GM12878 (cell line): ENCODE results near the gene PREX1. TPM values are rescaled to one million over a fixed set of nuclear protein-coding genes. Genes with fewer than 3 reads are reported as not detected.
A peak's percentile ranks its signal among the peaks of the same experiment; 100 is the strongest.

Experiments
- CHD4 ChIP-seq: fragments of 200-600 bp; sonication (generic); IDR thresholded peaks from 2 replicates; pipeline ENCODE4 v1.6.1; 2016; ENCODE audit warnings: mild to moderate bottlenecking
- DPF2 ChIP-seq: fragments of 450-650 bp; IDR thresholded peaks from 2 replicates; pipeline ENCODE4 v1.6.1; 2017; ENCODE audit warnings: mild to moderate bottlenecking
- HCFC1 ChIP-seq: fragments of 150-350 bp; IDR thresholded peaks from 2 replicates; pipeline ENCODE4 v1.6.1; 2014; ENCODE audit warnings: low read length
- HDAC2 ChIP-seq: fragments of 200-600 bp; sonication (generic); IDR thresholded peaks from 2 replicates; pipeline ENCODE4 v1.6.1; 2017
- IKZF2 ChIP-seq, 2 experiments: fragments of 450-650 bp; IDR thresholded peaks; 2 replicates each; pipeline ENCODE4 v1.6.1; 2017; ENCODE audit warnings: mild to moderate bottlenecking in 2 of 2, moderate library complexity in 2 of 2
- NKRF ChIP-seq: fragments of 450-650 bp; conservative IDR thresholded peaks from 2 replicates; pipeline ENCODE4 v1.6.1; 2017; ENCODE audit warnings: mild to moderate bottlenecking, moderate library complexity
- POLR2AphosphoS5 ChIP-seq: IDR thresholded peaks from 2 replicates; pipeline ENCODE4 v1.6.1; 2011; ENCODE audit warnings: mild to moderate bottlenecking, low read length, inconsistent platforms
- RUNX3 ChIP-seq: IDR thresholded peaks from 2 replicates; pipeline ENCODE4 v1.6.1; 2012; ENCODE audit warnings: low read length, inconsistent platforms
- SKIL ChIP-seq: fragments of 450-650 bp; IDR thresholded peaks from 2 replicates; pipeline ENCODE4 v1.6.1; 2017; ENCODE audit warnings: mild to moderate bottlenecking, low read depth, inconsistent platforms; ENCODE audit not compliant: poor library complexity, severe bottlenecking
- SMARCA5 ChIP-seq: fragments of 450-650 bp; IDR thresholded peaks from 2 replicates; pipeline ENCODE4 v1.6.1; 2017; ENCODE audit warnings: mild to moderate bottlenecking
- TCF3 ChIP-seq: IDR thresholded peaks from 2 replicates; pipeline ENCODE4 v1.6.1; 2012; ENCODE audit warnings: low read depth, mild to moderate bottlenecking, low read length, borderline replicate concordance; ENCODE audit not compliant: insufficient read depth
- TCF7 ChIP-seq: IDR thresholded peaks from 2 replicates; pipeline ENCODE4 v1.6.1; 2014; ENCODE audit warnings: antibody characterized with exemption, borderline replicate concordance
- ZBTB40 ChIP-seq: fragments of 450-650 bp; IDR thresholded peaks from 2 replicates; pipeline ENCODE4 v1.6.1; 2016; ENCODE audit warnings: mild to moderate bottlenecking, moderate library complexity, borderline replicate concordance
- ZNF24 ChIP-seq: fragments of 450-650 bp; IDR thresholded peaks from 2 replicates; pipeline ENCODE4 v1.6.1; 2017; ENCODE audit warnings: antibody characterized with exemption, mild to moderate bottlenecking
- polyA plus RNA-seq, 11 experiments: library from polyadenylated mRNA; depleted of rRNA in 4 of 11; unstranded in 6 of 11; stranded (reverse) in 5 of 11; fragments of >200 nt; fragmentation: Nextera tagmentation in 4 of 11; fragmentation: Illumina TruSeq in 1 of 11; extraction: Ambion mirVana in 4 of 11; extraction: Trizol in 1 of 11; gene quantifications; 1 replicate in 1 of 11; 2 replicates in 10 of 11; pipeline versions ENCODE4 v1.2.1 to v1.2.3, GENCODE V29; 2011 to 2016; ENCODE audit warnings: inconsistent platforms in 2 of 11, missing spikeins in 2 of 11, low read depth in 1 of 11
- total RNA-seq, 4 experiments: library from RNA; depleted of rRNA in 3 of 4; stranded (reverse); fragments of >200 nt in 3 of 4; fragmentation: Illumina TruSeq in 1 of 4; extraction: Trizol in 1 of 4; gene quantifications; 2 replicates each; pipeline versions ENCODE4 v1.2.1 to v1.2.3, GENCODE V29; 2013 to 2021
- TF ChIP-seq, protein P1 (sequence below): fragments of 450-650 bp; IDR thresholded peaks from 2 replicates; pipeline ENCODE4 v1.6.1; 2017; ENCODE audit warnings: borderline replicate concordance
- TF ChIP-seq, protein P2 (sequence below): fragments of 450-650 bp; IDR thresholded peaks from 2 replicates; pipeline ENCODE4 v1.6.1; 2017; ENCODE audit warnings: antibody characterized with exemption, mild to moderate bottlenecking, moderate library complexity

Gene PREX1
- total and polyA plus RNA-seq, 10 of the 15 experiments (the other 5 are each of a cell fraction or from before 2014, with no cell fraction given): 2.6 to 114 (median 38.9) TPM

DNA sequence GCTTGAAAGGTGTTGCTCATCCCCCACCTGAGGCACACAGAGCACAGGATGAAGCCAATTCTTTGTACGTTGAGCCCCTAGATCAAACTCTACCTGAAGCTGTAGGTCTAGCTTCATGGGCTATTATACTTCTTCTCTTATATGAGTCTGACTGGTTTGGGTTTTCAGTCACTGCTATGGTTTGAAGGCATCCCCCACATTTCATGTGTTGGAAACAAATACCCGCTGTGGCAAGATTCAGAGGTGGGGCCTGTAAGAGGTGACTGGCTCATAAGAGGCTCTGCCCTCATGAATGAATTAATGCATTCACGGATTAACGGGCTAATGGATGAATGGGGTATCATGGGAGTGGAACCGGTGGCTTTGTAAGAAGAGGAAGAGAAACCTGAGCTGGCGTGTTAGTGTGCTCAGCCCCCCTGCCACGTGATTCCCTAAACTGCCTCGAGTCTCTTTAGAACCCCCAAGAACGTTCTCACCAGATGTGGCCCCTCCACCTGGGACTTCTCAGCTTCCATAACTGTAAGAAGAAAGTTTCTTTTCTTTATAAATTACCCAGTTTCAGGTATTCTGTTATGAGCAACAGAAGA, 39.2 kb downstream of the PREX1 start (continued):
- TF ChIP-seq RUNX3: peak; percentile 77
- peak; percentile 70; the same call in 1 of the 2 replicates for TF ChIP-seq DPF2
- TF ChIP-seq, protein P1, sequence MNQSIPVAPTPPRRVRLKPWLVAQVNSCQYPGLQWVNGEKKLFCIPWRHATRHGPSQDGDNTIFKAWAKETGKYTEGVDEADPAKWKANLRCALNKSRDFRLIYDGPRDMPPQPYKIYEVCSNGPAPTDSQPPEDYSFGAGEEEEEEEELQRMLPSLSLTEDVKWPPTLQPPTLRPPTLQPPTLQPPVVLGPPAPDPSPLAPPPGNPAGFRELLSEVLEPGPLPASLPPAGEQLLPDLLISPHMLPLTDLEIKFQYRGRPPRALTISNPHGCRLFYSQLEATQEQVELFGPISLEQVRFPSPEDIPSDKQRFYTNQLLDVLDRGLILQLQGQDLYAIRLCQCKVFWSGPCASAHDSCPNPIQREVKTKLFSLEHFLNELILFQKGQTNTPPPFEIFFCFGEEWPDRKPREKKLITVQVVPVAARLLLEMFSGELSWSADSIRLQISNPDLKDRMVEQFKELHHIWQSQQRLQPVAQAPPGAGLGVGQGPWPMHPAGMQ: no peak
- TF ChIP-seq SKIL: peak; percentile 36
- no peak for TF ChIP-seq HDAC2
- TF ChIP-seq ZBTB40: no peak
- 0 out of 2 replicates have a peak, but pooled peaks have one; percentile 26 for TF ChIP-seq NKRF
- no peak for TF ChIP-seq POLR2AphosphoS5
- peak; percentile 97 for TF ChIP-seq ZNF24
- no peak for TF ChIP-seq HCFC1
- peak; percentile 98 for TF ChIP-seq SMARCA5
- TF ChIP-seq, protein P2, sequence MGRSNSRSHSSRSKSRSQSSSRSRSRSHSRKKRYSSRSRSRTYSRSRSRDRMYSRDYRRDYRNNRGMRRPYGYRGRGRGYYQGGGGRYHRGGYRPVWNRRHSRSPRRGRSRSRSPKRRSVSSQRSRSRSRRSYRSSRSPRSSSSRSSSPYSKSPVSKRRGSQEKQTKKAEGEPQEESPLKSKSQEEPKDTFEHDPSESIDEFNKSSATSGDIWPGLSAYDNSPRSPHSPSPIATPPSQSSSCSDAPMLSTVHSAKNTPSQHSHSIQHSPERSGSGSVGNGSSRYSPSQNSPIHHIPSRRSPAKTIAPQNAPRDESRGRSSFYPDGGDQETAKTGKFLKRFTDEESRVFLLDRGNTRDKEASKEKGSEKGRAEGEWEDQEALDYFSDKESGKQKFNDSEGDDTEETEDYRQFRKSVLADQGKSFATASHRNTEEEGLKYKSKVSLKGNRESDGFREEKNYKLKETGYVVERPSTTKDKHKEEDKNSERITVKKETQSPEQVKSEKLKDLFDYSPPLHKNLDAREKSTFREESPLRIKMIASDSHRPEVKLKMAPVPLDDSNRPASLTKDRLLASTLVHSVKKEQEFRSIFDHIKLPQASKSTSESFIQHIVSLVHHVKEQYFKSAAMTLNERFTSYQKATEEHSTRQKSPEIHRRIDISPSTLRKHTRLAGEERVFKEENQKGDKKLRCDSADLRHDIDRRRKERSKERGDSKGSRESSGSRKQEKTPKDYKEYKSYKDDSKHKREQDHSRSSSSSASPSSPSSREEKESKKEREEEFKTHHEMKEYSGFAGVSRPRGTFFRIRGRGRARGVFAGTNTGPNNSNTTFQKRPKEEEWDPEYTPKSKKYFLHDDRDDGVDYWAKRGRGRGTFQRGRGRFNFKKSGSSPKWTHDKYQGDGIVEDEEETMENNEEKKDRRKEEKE: no peak
- no peak for TF ChIP-seq TCF7
- peak; percentile 57 to 71; a peak in 2 of 4 replicates for TF ChIP-seq IKZF2 (IDR thresholded peaks at IDR 0.05)
- peak; percentile 90 for TF ChIP-seq TCF3
- no peak for TF ChIP-seq CHD4
